Measurements from ENCODE around the gene PRDM4. TPM values are rescaled to one million over a fixed set of nuclear protein-coding genes. Genes with fewer than 3 reads are reported as not detected.

PRDM4 gene
- total RNA-seq, 1 experiment from 2014 or later = 32.9 TPM

DNA sequence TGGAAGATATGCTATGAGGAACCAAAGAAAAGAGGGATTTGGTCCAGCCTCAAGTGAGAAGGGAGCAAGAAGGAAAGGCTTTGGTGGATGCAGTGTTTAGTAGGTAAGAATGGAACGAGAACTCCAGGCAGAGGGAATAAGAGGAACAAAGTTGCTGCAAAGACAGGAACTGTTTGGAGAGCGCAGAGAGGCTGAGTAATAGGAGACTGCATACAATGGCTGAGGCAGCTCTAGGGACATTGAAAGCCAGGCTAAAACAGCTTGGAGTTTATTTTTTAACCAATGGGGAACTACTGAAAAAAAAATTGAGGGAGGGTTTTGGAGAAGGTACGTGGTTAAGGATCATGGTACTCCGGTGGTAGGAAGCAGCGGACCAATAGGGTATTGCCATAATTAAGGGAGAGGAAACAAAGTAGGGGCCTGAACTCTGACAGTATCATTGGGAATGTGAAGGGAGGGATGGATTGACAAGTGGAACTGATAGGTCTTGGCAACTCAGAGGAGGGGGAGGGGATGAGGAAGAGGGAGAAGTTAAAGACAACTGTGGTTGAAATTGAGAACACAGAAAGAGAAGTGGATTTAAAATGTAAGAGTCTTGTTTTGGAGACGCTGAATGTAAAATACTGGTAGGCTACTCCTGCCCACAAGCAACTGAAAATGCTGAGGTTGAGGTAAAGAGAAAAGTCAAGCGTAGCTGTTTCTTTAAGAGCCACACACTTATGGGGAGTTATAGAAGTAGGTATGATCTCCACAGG is 18.3 kb upstream of the PRDM4 start:
- TF ChIP-seq RAD21 (IDR thresholded peaks at IDR 0.05; ENCODE audit: low read depth) (no peak), EZH2 (IDR thresholded peaks at IDR 0.05) (no peak), EZH2phosphoT487 (IDR thresholded peaks at IDR 0.05; ENCODE audit: borderline replicate concordance) (no peak), EGR1 (IDR thresholded peaks at IDR 0.05; ENCODE audit: low read depth) (no peak), FOSL1 (IDR thresholded peaks at IDR 0.05; ENCODE audit: low read depth) (no peak), SIN3A (IDR thresholded peaks at IDR 0.05; ENCODE audit: low read depth) (no peak), ZFX (IDR thresholded peaks at IDR 0.05) (no peak), YY1 (IDR thresholded peaks at IDR 0.05; ENCODE audit: extremely low read depth, insufficient replicate concordance, low read depth, low read length) (no peak), POLR2AphosphoS5 (IDR thresholded peaks at IDR 0.05; ENCODE audit: low read depth, low read length) (no peak), TCF7L2 (IDR thresholded peaks at IDR 0.05; ENCODE audit: borderline replicate concordance, extremely low read depth, insufficient read depth, insufficient read length) (no peak), ZNF274 (IDR thresholded peaks at IDR 0.05; ENCODE audit: low read depth, low read length) (no peak), ELF1 (IDR thresholded peaks at IDR 0.05; ENCODE audit: borderline replicate concordance, low read depth) (no peak), CBX3 (IDR thresholded peaks at IDR 0.05; ENCODE audit: low read depth) (no peak), POLR2A (IDR thresholded peaks at IDR 0.05; ENCODE audit: borderline replicate concordance, extremely low read depth, insufficient read depth, insufficient read length) (no peak), JUND (IDR thresholded peaks at IDR 0.05) (no peak)
- TF ChIP-seq, protein P1, sequence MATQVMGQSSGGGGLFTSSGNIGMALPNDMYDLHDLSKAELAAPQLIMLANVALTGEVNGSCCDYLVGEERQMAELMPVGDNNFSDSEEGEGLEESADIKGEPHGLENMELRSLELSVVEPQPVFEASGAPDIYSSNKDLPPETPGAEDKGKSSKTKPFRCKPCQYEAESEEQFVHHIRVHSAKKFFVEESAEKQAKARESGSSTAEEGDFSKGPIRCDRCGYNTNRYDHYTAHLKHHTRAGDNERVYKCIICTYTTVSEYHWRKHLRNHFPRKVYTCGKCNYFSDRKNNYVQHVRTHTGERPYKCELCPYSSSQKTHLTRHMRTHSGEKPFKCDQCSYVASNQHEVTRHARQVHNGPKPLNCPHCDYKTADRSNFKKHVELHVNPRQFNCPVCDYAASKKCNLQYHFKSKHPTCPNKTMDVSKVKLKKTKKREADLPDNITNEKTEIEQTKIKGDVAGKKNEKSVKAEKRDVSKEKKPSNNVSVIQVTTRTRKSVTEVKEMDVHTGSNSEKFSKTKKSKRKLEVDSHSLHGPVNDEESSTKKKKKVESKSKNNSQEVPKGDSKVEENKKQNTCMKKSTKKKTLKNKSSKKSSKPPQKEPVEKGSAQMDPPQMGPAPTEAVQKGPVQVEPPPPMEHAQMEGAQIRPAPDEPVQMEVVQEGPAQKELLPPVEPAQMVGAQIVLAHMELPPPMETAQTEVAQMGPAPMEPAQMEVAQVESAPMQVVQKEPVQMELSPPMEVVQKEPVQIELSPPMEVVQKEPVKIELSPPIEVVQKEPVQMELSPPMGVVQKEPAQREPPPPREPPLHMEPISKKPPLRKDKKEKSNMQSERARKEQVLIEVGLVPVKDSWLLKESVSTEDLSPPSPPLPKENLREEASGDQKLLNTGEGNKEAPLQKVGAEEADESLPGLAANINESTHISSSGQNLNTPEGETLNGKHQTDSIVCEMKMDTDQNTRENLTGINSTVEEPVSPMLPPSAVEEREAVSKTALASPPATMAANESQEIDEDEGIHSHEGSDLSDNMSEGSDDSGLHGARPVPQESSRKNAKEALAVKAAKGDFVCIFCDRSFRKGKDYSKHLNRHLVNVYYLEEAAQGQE (IDR thresholded peaks at IDR 0.05; ENCODE audit: low read depth) = no peak
- TF ChIP-seq, protein P2, sequence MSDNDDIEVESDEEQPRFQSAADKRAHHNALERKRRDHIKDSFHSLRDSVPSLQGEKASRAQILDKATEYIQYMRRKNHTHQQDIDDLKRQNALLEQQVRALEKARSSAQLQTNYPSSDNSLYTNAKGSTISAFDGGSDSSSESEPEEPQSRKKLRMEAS (IDR thresholded peaks at IDR 0.05) = no peak
- TF ChIP-seq, protein P3, sequence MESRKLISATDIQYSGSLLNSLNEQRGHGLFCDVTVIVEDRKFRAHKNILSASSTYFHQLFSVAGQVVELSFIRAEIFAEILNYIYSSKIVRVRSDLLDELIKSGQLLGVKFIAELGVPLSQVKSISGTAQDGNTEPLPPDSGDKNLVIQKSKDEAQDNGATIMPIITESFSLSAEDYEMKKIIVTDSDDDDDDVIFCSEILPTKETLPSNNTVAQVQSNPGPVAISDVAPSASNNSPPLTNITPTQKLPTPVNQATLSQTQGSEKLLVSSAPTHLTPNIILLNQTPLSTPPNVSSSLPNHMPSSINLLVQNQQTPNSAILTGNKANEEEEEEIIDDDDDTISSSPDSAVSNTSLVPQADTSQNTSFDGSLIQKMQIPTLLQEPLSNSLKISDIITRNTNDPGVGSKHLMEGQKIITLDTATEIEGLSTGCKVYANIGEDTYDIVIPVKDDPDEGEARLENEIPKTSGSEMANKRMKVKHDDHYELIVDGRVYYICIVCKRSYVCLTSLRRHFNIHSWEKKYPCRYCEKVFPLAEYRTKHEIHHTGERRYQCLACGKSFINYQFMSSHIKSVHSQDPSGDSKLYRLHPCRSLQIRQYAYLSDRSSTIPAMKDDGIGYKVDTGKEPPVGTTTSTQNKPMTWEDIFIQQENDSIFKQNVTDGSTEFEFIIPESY (IDR thresholded peaks at IDR 0.05; ENCODE audit: extremely low read depth, insufficient replicate concordance, low read length) = no peak
- TF ChIP-seq, protein P4, sequence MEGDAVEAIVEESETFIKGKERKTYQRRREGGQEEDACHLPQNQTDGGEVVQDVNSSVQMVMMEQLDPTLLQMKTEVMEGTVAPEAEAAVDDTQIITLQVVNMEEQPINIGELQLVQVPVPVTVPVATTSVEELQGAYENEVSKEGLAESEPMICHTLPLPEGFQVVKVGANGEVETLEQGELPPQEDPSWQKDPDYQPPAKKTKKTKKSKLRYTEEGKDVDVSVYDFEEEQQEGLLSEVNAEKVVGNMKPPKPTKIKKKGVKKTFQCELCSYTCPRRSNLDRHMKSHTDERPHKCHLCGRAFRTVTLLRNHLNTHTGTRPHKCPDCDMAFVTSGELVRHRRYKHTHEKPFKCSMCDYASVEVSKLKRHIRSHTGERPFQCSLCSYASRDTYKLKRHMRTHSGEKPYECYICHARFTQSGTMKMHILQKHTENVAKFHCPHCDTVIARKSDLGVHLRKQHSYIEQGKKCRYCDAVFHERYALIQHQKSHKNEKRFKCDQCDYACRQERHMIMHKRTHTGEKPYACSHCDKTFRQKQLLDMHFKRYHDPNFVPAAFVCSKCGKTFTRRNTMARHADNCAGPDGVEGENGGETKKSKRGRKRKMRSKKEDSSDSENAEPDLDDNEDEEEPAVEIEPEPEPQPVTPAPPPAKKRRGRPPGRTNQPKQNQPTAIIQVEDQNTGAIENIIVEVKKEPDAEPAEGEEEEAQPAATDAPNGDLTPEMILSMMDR (IDR thresholded peaks at IDR 0.05 in 2 of 3, conservative IDR thresholded peaks at IDR 0.05 in 1 of 3; ENCODE audit: borderline replicate concordance in 1 of 3, insufficient read depth in 1 of 3, low read depth in 2 of 3, low read length in 2 of 3) = no peak

More for the DNA sequence above, 18.3 kb upstream of the PRDM4 start:
- H3K4me2 ChIP-seq (ENCODE audit: low read length) = no peak overlapping the region
- POLR2A ChIA-PET = no interaction called here
- no peaks in the 10 kb centered on the region for H3K36me3 ChIP-seq (ENCODE audit: control insufficient read depth in 1 of 2, insufficient read depth in 2 of 2, low read length in 2 of 2)
- no peaks in the 10 kb centered on the region for H3K4me1 ChIP-seq (ENCODE audit: control insufficient read depth in 1 of 2, insufficient read depth in 2 of 2, low read length in 2 of 2)
- no peak overlapping the region for H3K4me3 ChIP-seq (replicated peaks in 1 of 2; ENCODE audit: low read depth in 1 of 2, low read length in 2 of 2)
- no peak overlapping the region for H2AFZ ChIP-seq (ENCODE audit: low read depth, low read length, poor library complexity, severe bottlenecking)
- DNase-seq (ENCODE audit: low read depth, low spot score) (no peak), ATAC-seq (no peak)
- H3K9me2 ChIP-seq (ENCODE audit: insufficient read depth) = no peaks in the 10 kb centered on the region
- no peak overlapping the region for H3K9ac ChIP-seq (ENCODE audit: low read length)
- RAD21 ChIA-PET (ENCODE audit: low non-redundant PET in 1 of 2, low total read pairs in 2 of 2, uncharacterized antibody in 2 of 2, unreplicated experiment in 2 of 2) = no interaction called here
- intact Hi-C loops (cut with micrococcal nuclease) = no loop called here
- H3K79me2 ChIP-seq (ENCODE audit: insufficient read depth, low read length) = no peaks in the 10 kb centered on the region
- CTCF ChIA-PET = no interaction called here
- no peaks in the 10 kb centered on the region for H4K20me1 ChIP-seq (ENCODE audit: insufficient read depth)
- H3K27ac ChIP-seq (ENCODE audit: low read depth, low read length) = no peak overlapping the region
- BruUV-seq (replicated peaks) = no TSS peak
- no peaks in the 10 kb centered on the region for H3K9me3 ChIP-seq (ENCODE audit: control insufficient read depth in 1 of 2, insufficient read depth in 1 of 2, low read depth in 1 of 2, low read length in 2 of 2)
- H3K27me3 ChIP-seq (ENCODE audit: insufficient read depth, low read length) = peaks cover 18% of the 10 kb centered on the region; the same call in 1 of the 2 replicates
